Lung (tissue), 12 donors: ENCODE results near the gene CPA2. TPM values are rescaled to one million over a fixed set of nuclear protein-coding genes. Genes with fewer than 3 reads are reported as not detected.

Experiments used
- ATAC-seq: fragments of 200-7000 bp; cut with Tn5 transposase; one replicate; pipeline ENCODE4 v1.9.1; 2020; ENCODE audit warnings: moderate number of reproducible peaks; ENCODE audit not compliant: insufficient read depth, low FRiP score
- DNase-seq, 3 donors: peaks; one replicate each; pipeline ENCODE4 v3.0.0-alpha.2; 2013 to 2017
- H3K27ac ChIP-seq, 2 donors: one replicate each; pipeline ENCODE4 v1.5.1; 2013; ENCODE audit warnings: mild to moderate bottlenecking in 2 of 2, moderate library complexity in 2 of 2, control low read depth in 1 of 2, inconsistent platforms in 1 of 2, low read depth in 1 of 2, low read length in 1 of 2
- H3K27me3 ChIP-seq, 3 donors: one replicate each; pipeline ENCODE4 v1.5.1; 2013; ENCODE audit warnings: low read length in 2 of 3; ENCODE audit not compliant: control insufficient read depth in 3 of 3, insufficient read depth in 3 of 3
- H3K36me3 ChIP-seq, 4 donors: one replicate each; pipeline ENCODE4 v1.5.1; 2013; ENCODE audit warnings: low read length in 4 of 4, mild to moderate bottlenecking in 1 of 4, moderate library complexity in 1 of 4; ENCODE audit not compliant: control insufficient read depth in 4 of 4, insufficient read depth in 4 of 4
- H3K4me1 ChIP-seq, 5 donors: one replicate each; pipeline ENCODE4 v1.5.1; 2013; ENCODE audit warnings: low read length in 5 of 5, mild to moderate bottlenecking in 2 of 5, moderate library complexity in 1 of 5; ENCODE audit not compliant: control insufficient read depth in 5 of 5, insufficient read depth in 5 of 5
- H3K4me3 ChIP-seq: one replicate; pipeline ENCODE4 v1.5.1; 2013; ENCODE audit warnings: mild to moderate bottlenecking, control low read depth, moderate library complexity
- H3K9ac ChIP-seq, 2 donors: one replicate each; pipeline ENCODE4 v1.5.1; 2013; ENCODE audit warnings: low read length in 2 of 2, control low read depth in 1 of 2; ENCODE audit not compliant: insufficient read depth in 1 of 2
- H3K9me3 ChIP-seq, 4 donors: one replicate each; pipeline ENCODE4 v1.5.1; 2013; ENCODE audit warnings: low read length in 3 of 4, mild to moderate bottlenecking in 1 of 4, moderate library complexity in 1 of 4; ENCODE audit not compliant: control insufficient read depth in 4 of 4, insufficient read depth in 3 of 4
- WGBS, 2 donors: extraction: QIAGEN DNeasy Blood & Tissue Kit; methylation state at CpG; one replicate each; pipeline ENCODE4 v1.1.7; 2013; 5-methylcytosine and 5-hydroxymethylcytosine counted together
- polyA plus RNA-seq, 2 donors: library from polyadenylated mRNA; stranded (reverse); fragments of 200-250 nt; gene quantifications; one replicate each; pipeline ENCODE4 v1.2.1, GENCODE V29; 2013
- total RNA-seq, 2 donors: library from RNA; depleted of rRNA in 1 of 2; stranded (reverse); fragments of >200 nt in 1 of 2; gene quantifications; one replicate each; pipeline ENCODE4 v1.2.1, GENCODE V29; 2014 to 2021
- TF ChIP-seq, protein P1 (sequence below): IDR thresholded peaks from 2 replicates; pipeline ENCODE4 v1.5.1; 2012; ENCODE audit warnings: mild to moderate bottlenecking; ENCODE audit errors: control extremely low read depth, extremely low read depth
- donor health status: control.
- donor health status: control.
- donor health status: Bipolar disorder and iron deficiency.
- donor health status: healthy.
- donor health status: DM: yes; HTN: yes; CAD: no.

The CPA2 gene
- total and polyA plus RNA-seq, 4 donors = 0.21 to 2.0 TPM; not detected in 2

DNA sequence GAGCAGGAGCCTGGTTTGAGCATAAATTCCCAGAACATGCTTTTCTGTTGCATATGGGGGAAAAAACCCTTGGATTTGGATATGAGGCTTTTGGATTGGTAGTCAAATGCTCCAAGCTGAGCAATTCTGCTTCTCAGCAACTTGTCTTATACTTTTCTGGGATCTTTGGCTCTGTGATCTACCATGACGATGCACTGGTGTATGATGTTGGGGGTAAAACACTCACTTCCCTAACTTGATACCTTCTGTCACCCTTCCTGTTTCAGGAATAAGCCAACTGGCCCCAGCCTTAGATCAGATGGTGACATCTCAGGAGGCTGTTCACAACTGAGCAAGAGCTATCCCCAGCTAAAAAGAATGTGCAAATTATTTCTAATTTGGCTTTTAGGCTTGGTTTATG, 13.2 kb downstream of the CPA2 start:
- no peak overlapping the region for H3K9ac ChIP-seq
- DNase-seq (no peak), ATAC-seq (no peak)
- no peaks in the 10 kb centered on the region for H3K36me3 ChIP-seq
- H3K27me3 ChIP-seq = no peaks in the 10 kb centered on the region
- peaks cover under 1 to 44% (median 8%) of the 10 kb centered on the region in 5 donors for H3K4me1 ChIP-seq
- TF ChIP-seq, protein P1, sequence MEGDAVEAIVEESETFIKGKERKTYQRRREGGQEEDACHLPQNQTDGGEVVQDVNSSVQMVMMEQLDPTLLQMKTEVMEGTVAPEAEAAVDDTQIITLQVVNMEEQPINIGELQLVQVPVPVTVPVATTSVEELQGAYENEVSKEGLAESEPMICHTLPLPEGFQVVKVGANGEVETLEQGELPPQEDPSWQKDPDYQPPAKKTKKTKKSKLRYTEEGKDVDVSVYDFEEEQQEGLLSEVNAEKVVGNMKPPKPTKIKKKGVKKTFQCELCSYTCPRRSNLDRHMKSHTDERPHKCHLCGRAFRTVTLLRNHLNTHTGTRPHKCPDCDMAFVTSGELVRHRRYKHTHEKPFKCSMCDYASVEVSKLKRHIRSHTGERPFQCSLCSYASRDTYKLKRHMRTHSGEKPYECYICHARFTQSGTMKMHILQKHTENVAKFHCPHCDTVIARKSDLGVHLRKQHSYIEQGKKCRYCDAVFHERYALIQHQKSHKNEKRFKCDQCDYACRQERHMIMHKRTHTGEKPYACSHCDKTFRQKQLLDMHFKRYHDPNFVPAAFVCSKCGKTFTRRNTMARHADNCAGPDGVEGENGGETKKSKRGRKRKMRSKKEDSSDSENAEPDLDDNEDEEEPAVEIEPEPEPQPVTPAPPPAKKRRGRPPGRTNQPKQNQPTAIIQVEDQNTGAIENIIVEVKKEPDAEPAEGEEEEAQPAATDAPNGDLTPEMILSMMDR = no peak
- H3K27ac ChIP-seq = no peak overlapping the region
- no peaks in the 10 kb centered on the region for H3K9me3 ChIP-seq
- 81 to 84% methylated on average over 1 of the region's 1 CpG for WGBS, 2 donors
- H3K4me3 ChIP-seq = no peak overlapping the region

DNA sequence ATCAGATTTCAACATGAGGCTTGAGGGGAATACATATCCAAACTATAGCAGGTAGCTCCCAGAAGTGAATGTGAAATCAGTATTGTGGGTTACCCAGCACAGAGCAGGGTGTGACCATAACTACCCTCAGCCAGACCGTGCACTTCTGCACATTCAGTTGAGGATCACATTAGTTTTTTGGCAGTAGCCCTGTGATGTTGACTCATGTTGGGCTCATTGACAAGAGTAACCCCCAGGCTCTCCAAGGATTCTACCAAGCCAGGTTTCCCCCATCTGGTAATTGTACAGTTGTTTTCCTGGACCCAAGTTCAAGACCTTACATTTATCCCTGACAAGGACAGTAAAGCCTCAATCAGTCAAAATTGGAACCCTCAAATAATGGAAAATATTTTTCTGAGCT, 14.6 kb downstream of the CPA2 start:
- Histone ChIP-seq H3K9me3 (peaks cover 0 to 2% (median 0%) of the 10 kb centered on the region in 4 donors), H3K4me1 (peaks cover 0 to 30% (median 0%) of the 10 kb centered on the region in 5 donors), H3K4me3 (no peak overlapping the region), H3K9ac (no peak overlapping the region), H3K27ac (no peak overlapping the region), H3K36me3 (no peaks in the 10 kb centered on the region), H3K27me3 (no peaks in the 10 kb centered on the region)
- 87 to 91% methylated on average over 1 of the region's 1 CpG for WGBS, 2 donors
- ATAC-seq = no peak
- TF ChIP-seq, protein P1 = no peak
- peak in 1 of 3 donors; percentile 33 for DNase-seq

DNA sequence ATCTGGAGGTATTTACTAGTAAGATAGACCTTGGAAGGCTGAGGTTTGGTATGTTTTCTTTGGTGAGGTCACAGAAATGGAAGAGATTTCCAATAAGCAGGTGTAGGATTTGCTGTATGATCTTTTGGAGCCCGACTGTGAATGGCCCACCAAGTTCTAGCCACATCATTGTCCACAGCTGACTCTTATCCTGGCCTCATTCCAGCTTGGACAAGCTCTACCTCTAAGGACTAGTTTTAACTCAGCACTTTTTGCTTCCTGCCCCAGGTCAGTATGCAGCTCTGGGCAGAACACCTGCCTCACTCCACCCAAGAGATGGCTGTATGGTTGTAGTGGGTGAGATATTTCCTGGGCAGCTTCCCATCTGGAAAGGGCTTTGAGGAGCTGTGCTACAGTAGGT, 20.2 kb downstream of the CPA2 start:
- Histone ChIP-seq H3K4me3 (no peak overlapping the region), H3K9me3 (peaks cover 0 to 2% (median 0%) of the 10 kb centered on the region in 4 donors), H3K27me3 (no peaks in the 10 kb centered on the region), H3K36me3 (no peaks in the 10 kb centered on the region), H3K9ac (no peak overlapping the region), H3K4me1 (no peaks in the 10 kb centered on the region), H3K27ac (no peak overlapping the region)
- DNase-seq = no peak
- 85 to 90% methylated on average over 1 of the region's 1 CpG for WGBS, 2 donors
- ATAC-seq = no peak
- TF ChIP-seq, protein P1 = no peak

DNA sequence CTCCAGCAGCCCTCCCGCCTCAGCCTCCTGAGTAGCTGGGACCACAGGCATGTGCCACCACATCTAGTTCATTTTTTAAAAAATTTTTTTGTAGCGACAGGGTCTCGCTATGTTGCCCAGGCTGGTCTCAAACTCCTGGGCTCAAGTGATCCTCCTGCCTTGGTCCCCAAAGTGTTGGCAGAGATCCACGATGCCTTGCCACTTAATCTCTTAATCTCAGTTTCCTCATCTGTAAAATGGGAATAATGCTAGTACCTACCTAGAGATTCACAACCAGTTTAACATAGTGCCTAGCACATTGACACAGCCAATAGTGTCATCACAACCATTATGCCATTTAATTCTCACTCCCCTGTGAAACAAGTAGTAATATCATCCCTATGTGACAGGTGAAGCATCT, 21.5 kb downstream of the CPA2 start:
- Histone ChIP-seq H3K4me1 (no peaks in the 10 kb centered on the region), H3K27ac (no peak overlapping the region), H3K9ac (no peak overlapping the region), H3K4me3 (no peak overlapping the region), H3K9me3 (peaks cover 0 to 2% (median 0%) of the 10 kb centered on the region in 4 donors), H3K27me3 (no peaks in the 10 kb centered on the region), H3K36me3 (no peaks in the 10 kb centered on the region)
- ATAC-seq (no peak), DNase-seq (no peak)
- 94 to 99% methylated on average over 4 of the region's 4 CpGs for WGBS, 2 donors
- TF ChIP-seq, protein P1 = no peak
